Hepatic stellate cell (primary cell): ENCODE data around the gene SP110.
"Not testable (repeated sequence)": the region's sequence is repeated elsewhere in the genome, so short reads cannot be mapped to it uniquely, and the experiment has no call there.

ENCODE experiments used
- DNase-seq: peaks from one replicate; pipeline ENCODE4 v3.0.0; 2011; ENCODE audit warnings: low spot score

Gene SP110

GRCh38 chr2:230219419-230220331 is at the start of gene SP110:
Gene SP110 (minus strand): TSS chr2:230219984. CDS start chr2:230216927, 3,057 bp downstream.
- DNase-seq, result peak; percentile 65

- no peak for DNase-seq
These were observed 48.9 kb upstream of the SP110 start for GRCh38 chr2:230268606-230269243.

DNA sequence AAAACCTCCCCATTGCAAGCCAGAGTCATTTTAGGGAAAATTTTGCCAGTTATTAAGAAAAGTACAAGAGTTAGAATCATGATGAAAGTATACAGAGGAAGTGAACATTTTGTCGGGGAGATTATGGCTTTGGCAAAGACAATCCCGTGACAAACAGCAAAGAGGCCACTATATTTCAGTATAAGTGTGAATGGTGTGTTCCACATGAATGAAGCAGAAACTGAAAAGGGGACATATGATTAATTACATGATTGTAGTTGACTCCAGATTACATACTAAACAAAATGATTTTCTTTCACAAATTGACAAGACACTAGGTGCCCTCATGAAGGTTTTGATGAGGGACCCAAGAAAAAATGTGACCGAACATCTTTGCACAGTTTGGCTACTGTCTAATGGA is 47.8 kb upstream of the SP110 start:
- DNase-seq, result no peak

DNA sequence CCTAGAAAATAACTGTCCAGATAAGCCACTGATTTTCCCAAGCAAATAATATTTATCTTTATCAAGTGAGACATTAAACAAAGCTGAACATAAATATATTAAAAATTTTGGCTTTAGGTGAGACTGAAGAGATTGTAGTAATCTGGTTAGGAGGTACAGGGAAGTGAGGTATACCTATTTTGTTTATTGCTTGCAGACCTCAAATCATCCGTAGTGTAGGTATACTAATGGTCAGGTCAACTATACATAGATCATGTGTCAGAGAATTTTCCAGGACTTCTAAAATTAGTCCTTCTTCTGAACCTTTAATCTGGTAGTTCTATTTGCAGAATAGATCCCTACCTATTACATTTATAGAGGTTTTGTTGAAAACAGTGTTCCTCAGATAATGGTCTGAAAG is 47.3 kb upstream of the SP110 start:
- DNase-seq, result no peak

DNA sequence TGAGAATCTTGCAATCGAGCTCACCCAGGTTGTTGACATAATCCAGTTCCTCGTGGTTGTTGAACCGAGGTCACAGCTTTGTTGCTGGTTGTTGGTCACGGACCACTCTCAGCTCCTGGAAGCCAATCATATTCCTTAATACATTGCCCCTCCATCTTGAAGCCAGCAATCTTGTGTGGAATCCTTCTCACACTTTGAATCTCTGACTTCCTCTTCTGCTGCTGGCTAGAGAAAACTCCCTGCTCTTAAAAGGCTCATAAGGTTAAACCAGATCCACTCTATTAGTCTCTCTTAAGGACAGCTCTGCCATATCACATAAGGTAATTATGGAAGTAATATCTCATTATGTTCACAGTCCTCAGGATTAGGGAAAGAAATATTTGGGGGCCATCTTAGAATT is 46.9 kb upstream of the SP110 start:
- DNase-seq, result no peak

- DNase-seq, result not testable (repeated sequence)
These were observed 45.2 kb upstream of the SP110 start for GRCh38 chr2:230264945-230265344.

GRCh38 chr2:230262246-230262645 is 42.5 kb upstream of the SP110 start:
- DNase-seq, result no peak

- no peak for DNase-seq
These were observed 38.7 kb upstream of the SP110 start for GRCh38 chr2:230258483-230258882.

DNA sequence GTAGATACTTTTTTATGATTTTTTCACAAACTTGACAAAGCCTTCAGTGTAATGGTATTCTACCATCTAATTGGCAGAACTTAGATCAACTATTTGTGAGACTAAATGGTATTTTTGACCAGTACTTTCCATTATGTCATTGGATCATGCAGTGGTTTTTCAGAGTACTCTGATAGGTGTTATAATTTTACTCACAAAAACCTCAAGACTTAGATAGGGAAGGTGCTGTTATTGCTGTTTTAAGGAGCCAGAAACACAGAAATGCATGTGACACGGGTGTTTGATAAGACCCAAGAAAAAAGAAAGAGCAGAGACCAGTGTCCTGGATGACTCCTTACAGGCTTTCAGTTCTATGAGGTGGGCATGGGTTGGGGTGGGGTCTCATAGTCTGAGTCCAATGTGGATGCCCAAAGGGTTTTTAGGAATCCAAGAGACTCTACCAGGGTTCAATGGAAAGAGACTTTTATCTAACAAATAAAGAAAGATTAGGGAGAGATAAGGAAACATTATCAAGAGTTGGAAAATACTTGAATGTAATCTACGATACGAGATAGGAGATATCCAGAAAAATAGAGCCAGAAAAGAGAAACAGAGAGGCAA is 37.0 kb upstream of the SP110 start:
- no peak for DNase-seq

- DNase-seq, result no peak
These were observed 34.5 kb upstream of the SP110 start for GRCh38 chr2:230254152-230254881.

GRCh38 chr2:230250231-230250630 is 30.4 kb upstream of the SP110 start:
- no peak for DNase-seq

- DNase-seq, result no peak
These were observed 26.4 kb upstream of the SP110 start for GRCh38 chr2:230246206-230246605.

- no peak for DNase-seq
These were observed 24.4 kb upstream of the SP110 start for GRCh38 chr2:230244211-230244610.

- DNase-seq, result no peak
These were observed 15.1 kb upstream of the SP110 start for GRCh38 chr2:230234845-230235244.

DNA sequence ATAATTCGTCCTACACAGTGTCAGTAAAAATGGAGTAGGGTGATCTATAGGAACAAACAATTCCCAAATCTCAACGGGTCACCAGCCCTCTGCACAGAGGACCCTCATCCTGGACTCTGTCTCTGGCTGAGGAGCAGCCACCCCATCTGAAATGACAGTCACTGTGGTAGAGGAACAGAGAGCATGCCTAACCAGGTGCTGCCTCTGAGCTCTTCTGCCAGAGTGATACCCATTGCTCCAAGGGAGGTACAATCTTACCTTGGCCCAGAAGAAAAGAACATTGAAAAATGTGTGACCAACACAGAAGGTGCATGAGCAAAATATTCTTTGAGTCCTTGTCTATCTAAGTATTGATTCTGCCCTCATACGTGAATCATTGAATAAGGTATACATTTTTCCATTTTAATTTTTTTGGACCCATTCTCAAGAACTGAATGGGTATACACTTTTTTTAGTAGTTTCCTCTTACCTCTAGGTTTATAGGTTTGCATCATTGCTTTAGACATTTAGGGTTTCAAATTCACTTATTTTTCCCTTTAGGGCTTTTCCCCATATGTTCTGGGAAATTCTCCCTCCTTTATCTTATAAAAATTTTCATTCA is 14.4 kb upstream of the SP110 start:
- DNase-seq, result no peak

DNA sequence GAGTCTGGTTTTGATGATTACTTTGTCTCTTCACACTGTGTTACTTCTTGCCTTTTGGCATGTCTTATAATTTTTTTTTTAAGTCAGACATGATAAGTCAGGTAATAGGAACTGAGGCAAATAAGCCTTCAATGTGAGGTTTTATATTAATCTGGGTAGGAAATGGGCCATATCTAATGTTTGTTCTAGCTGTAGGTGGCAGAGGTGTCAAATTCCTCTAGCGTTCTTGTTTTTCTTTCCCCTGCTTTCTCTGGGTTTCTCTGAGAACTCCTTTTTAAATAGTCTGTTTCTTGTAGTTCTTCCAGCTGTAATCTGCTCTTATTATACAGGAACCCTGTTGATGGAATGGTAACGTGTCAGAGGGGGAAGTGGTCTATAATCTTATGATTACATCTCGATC is 11.5 kb upstream of the SP110 start:
- DNase-seq, result no peak

- DNase-seq, result no peak
These were observed 10.9 kb upstream of the SP110 start for GRCh38 chr2:230230496-230231200.

DNA sequence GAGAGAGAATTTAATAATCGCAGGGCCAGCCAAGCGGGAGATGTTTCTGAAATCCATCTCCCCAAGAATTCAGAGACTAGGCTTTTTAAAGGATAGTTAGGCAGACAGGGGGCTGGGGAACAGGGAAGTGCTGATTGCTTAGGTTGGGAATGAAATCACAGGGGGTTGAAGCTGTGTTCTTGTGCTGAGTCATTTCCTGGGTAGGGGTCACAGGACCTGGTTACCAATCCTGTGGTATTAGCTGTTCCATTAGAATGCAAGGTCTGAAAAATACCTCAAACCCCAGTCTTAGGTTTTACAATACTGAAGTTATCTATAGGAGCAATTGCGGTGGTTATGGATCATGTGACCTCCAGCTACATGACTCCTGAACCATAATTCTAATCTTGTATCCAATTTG is 10.3 kb upstream of the SP110 start:
- no peak for DNase-seq

DNA sequence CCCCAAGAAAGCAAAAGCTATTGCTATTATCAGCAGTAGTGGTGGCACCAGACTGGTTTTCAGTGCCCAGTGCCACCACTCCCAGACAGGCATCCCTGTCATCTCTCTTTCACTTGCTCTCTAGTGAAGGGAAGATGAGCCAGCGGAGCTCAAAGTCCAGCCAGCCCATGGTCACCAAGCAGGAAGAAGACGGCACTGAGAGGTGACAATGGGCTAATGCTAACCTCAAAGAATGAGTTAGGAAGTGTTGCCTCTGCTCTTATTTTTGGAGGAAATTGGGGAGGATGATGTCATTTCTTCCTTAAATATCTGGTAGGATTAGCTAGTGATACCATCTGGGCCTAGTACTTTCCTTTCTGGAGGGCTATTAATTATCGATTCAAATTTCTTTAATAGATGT is 7.4 kb upstream of the SP110 start:
- no peak for DNase-seq

- DNase-seq, result no peak
These were observed 6.3 kb upstream of the SP110 start for GRCh38 chr2:230226051-230226551.

- DNase-seq, result no peak
These were observed 5.7 kb upstream of the SP110 start, which contains the start of gene SP140 for GRCh38 chr2:230225486-230225885. Gene SP140 (plus strand): TSS chr2:230225736. CDS start chr2:230225845, 109 bp downstream.
